GM23248 (cell line): ENCODE results near the gene SLC45A1.

Source experiments
- EZH2 ChIP-seq: fragments of 200-600 bp; sonication (generic); IDR thresholded peaks from 2 replicates; pipeline ENCODE4 v1.6.1; 2018; ENCODE audit warnings: antibody characterized with exemption, mild to moderate bottlenecking; ENCODE audit not compliant: insufficient read depth, poor library complexity, severe bottlenecking
- EZH2phosphoT487 ChIP-seq: fragments of 200-600 bp; sonication (generic); IDR thresholded peaks from 2 replicates; pipeline ENCODE4 v1.6.1; 2018; ENCODE audit warnings: antibody characterized with exemption, moderate library complexity, mild to moderate bottlenecking, low read depth; ENCODE audit not compliant: insufficient read depth

DNA sequence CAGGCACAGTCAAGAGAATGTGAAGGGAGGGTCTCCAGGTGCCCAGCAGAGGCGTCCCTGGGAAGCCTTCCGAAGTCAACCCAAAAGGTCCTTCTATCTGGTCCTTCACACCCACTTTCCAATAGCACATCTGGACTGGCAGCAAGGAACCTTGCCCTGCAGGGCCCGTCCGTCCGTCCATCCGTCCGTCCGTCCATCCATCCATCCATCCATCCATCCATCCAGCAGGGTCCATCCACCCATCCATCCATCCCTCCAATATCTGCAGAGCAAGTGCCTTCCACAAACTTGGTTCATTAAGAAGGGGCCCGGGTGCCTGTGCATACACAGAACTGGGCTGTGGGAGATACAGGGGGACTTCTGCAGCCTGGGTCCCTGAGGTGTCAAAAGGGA lies 31.6 kb downstream of the SLC45A1 start:
- TF ChIP-seq EZH2, result no peak
- no peak for TF ChIP-seq EZH2phosphoT487
